GM10847 (cell line): ENCODE data around the gene NOPCHAP1.

Source experiments
- POLR2A ChIP-seq: IDR thresholded peaks from 2 replicates; pipeline ENCODE4 v1.6.1; 2011; ENCODE audit not compliant: insufficient read length; ENCODE audit errors: extremely low read depth

NOPCHAP1 gene

GRCh38 chr12:104959335-104959841 is 26.7 kb upstream of the NOPCHAP1 start:
- TF ChIP-seq POLR2A, result no peak

GRCh38 chr12:104960464-104960863 is 25.7 kb upstream of the NOPCHAP1 start:
- TF ChIP-seq POLR2A, result no peak

- no peak for TF ChIP-seq POLR2A
Measured at GRCh38 chr12:104963757-104964156, 22.4 kb upstream of the NOPCHAP1 start.

GRCh38 chr12:104964167-104964855 is 21.8 kb upstream of the NOPCHAP1 start:
- no peak for TF ChIP-seq POLR2A

- no peak for TF ChIP-seq POLR2A
Measured at GRCh38 chr12:104964856-104965205, 21.3 kb upstream of the NOPCHAP1 start.

- TF ChIP-seq POLR2A, result no peak
Measured at GRCh38 chr12:104966677-104967076, 19.4 kb upstream of the NOPCHAP1 start.

- TF ChIP-seq POLR2A, result no peak
Measured at GRCh38 chr12:104969343-104969742, 16.8 kb upstream of the NOPCHAP1 start.

GRCh38 chr12:104971306-104971705 is 14.8 kb upstream of the NOPCHAP1 start:
- no peak for TF ChIP-seq POLR2A

- TF ChIP-seq POLR2A, result no peak
Measured at GRCh38 chr12:104973250-104973649, 12.9 kb upstream of the NOPCHAP1 start.

GRCh38 chr12:104974626-104975290 is 11.4 kb upstream of the NOPCHAP1 start:
- no peak for TF ChIP-seq POLR2A

GRCh38 chr12:104975587-104976343 is 10.4 kb upstream of the NOPCHAP1 start:
- TF ChIP-seq POLR2A, result no peak

- TF ChIP-seq POLR2A, result no peak
Measured at GRCh38 chr12:104976703-104977102, 9.4 kb upstream of the NOPCHAP1 start.

- TF ChIP-seq POLR2A, result no peak
Measured at GRCh38 chr12:104985206-104985605, 910 bp upstream of the NOPCHAP1 start.

GRCh38 chr12:104990950-104991349 is 4.8 kb downstream of the NOPCHAP1 start:
- no peak for TF ChIP-seq POLR2A

- no peak for TF ChIP-seq POLR2A
Measured at GRCh38 chr12:104991565-104992128, 5.5 kb downstream of the NOPCHAP1 start.

- TF ChIP-seq POLR2A, result no peak
Measured at GRCh38 chr12:104994336-104994735, 8.2 kb downstream of the NOPCHAP1 start.
